ENCODE results near the gene CDH20. TPM values are rescaled to one million over a fixed set of nuclear protein-coding genes. Genes with fewer than 3 reads are reported as not detected.

The CDH20 gene
- total RNA-seq, 1 donor, result not detected

DNA sequence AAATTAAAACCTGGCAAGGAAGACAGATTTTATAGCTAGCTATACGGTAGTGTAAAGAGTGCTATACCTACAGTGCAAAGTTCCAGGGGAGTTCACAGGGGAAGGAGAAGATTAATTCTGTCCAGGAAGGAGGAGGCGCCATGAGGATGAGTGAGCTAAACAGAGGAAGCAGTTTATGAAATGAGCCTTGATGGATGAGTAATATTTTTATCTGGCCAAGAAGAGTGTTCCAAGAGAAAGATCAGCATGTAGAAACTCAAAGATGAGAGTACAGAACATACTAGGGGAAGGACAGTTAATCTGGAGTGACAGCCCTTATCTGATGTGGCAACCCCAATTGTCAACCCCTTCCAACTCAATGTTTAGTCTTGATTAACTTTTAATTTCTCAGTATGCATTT, 54.8 kb downstream of the CDH20 start:
- no peak for DNase-seq (ENCODE audit: insufficient read length, low spot score, missing footprints)

DNA sequence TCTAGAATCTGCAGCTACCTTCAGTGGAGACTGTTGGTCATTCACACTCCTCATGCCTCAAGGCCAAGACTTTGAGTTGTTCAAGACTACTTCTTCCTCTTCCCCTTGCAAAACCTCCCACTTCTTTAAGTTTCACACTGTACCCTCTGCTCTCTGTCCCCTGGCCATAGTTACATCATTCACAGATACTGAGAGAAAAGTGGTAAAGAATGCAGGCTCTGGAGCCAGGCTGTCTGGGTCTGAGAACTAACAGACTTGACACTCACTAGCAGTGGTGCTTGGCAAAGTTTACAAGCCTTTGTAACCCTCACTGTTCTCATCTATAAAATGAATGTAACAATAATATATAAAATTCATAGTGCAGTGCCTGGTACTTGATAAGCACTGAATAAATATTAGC, 61.8 kb downstream of the CDH20 start:
- DNase-seq (ENCODE audit: insufficient read length, low spot score, missing footprints), result no peak
- Histone ChIP-seq H3K4me3 (ENCODE audit: insufficient read depth, low read length) (no peak overlapping the region), H4K20me1 (ENCODE audit: insufficient read depth, low read length) (no peaks in the 10 kb centered on the region), H3K79me2 (ENCODE audit: insufficient read depth, low read length) (no peaks in the 10 kb centered on the region), H3K27me3 (ENCODE audit: insufficient read depth, low read length) (no peaks in the 10 kb centered on the region), H3K36me3 (ENCODE audit: insufficient read depth, low read length) (no peaks in the 10 kb centered on the region), H3K4me2 (ENCODE audit: insufficient read depth, low read length) (no peak overlapping the region), H3K4me1 (ENCODE audit: insufficient read depth, low read length) (peaks cover 16% of the 10 kb centered on the region), H3K9me3 (ENCODE audit: low read depth, low read length) (no peaks in the 10 kb centered on the region), H3K27ac (ENCODE audit: low read depth, low read length) (no peak overlapping the region), H2AFZ (ENCODE audit: low read length) (no peak overlapping the region)
- TF ChIP-seq, protein P1, sequence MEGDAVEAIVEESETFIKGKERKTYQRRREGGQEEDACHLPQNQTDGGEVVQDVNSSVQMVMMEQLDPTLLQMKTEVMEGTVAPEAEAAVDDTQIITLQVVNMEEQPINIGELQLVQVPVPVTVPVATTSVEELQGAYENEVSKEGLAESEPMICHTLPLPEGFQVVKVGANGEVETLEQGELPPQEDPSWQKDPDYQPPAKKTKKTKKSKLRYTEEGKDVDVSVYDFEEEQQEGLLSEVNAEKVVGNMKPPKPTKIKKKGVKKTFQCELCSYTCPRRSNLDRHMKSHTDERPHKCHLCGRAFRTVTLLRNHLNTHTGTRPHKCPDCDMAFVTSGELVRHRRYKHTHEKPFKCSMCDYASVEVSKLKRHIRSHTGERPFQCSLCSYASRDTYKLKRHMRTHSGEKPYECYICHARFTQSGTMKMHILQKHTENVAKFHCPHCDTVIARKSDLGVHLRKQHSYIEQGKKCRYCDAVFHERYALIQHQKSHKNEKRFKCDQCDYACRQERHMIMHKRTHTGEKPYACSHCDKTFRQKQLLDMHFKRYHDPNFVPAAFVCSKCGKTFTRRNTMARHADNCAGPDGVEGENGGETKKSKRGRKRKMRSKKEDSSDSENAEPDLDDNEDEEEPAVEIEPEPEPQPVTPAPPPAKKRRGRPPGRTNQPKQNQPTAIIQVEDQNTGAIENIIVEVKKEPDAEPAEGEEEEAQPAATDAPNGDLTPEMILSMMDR (IDR thresholded peaks at IDR 0.05; ENCODE audit: extremely low read depth, low read depth, low read length), result no peak

More for the DNA sequence above, 54.8 kb downstream of the CDH20 start:
- peaks cover 6% of the 10 kb centered on the region for H3K4me1 ChIP-seq (ENCODE audit: insufficient read depth, low read length)
- no peaks in the 10 kb centered on the region for H3K27me3 ChIP-seq (ENCODE audit: insufficient read depth, low read length)
- H2AFZ ChIP-seq (ENCODE audit: low read length), result no peak overlapping the region
- TF ChIP-seq, protein P1 (IDR thresholded peaks at IDR 0.05; ENCODE audit: extremely low read depth, low read depth, low read length), result no peak
- no peaks in the 10 kb centered on the region for H3K9me3 ChIP-seq (ENCODE audit: low read depth, low read length)
- no peak overlapping the region for H3K4me3 ChIP-seq (ENCODE audit: insufficient read depth, low read length)
- H3K27ac ChIP-seq (ENCODE audit: low read depth, low read length), result no peak overlapping the region
- H3K4me2 ChIP-seq (ENCODE audit: insufficient read depth, low read length), result no peak overlapping the region
- no peaks in the 10 kb centered on the region for H3K36me3 ChIP-seq (ENCODE audit: insufficient read depth, low read length)
- no peaks in the 10 kb centered on the region for H4K20me1 ChIP-seq (ENCODE audit: insufficient read depth, low read length)
- no peaks in the 10 kb centered on the region for H3K79me2 ChIP-seq (ENCODE audit: insufficient read depth, low read length)

DNA sequence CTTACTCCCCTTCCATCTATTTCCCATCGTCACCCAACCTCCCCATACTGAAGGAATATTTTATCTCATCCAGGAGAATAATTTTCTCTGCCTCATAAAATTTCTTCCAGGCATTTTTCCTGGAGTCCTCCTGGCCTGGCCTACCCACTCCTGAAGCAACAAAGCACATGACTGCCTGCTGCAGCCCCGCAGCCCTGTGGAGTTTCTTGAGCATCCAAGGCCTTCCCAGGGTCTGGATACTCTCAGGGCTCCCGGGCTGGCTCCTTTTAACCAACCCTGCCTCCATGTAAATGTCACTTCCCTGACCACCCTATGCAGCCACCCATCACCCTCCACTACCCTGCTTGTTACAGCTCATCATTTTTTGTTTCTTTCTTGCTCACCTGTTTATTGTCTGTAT, 64.0 kb downstream of the CDH20 start:
- H2AFZ ChIP-seq (ENCODE audit: low read length), result no peak overlapping the region
- no peak overlapping the region for H3K4me3 ChIP-seq (ENCODE audit: insufficient read depth, low read length)
- no peak overlapping the region for H3K27ac ChIP-seq (ENCODE audit: low read depth, low read length)
- no peaks in the 10 kb centered on the region for H3K79me2 ChIP-seq (ENCODE audit: insufficient read depth, low read length)
- H3K9me3 ChIP-seq (ENCODE audit: low read depth, low read length), result no peaks in the 10 kb centered on the region
- DNase-seq (ENCODE audit: insufficient read length, low spot score, missing footprints), result no peak
- no peaks in the 10 kb centered on the region for H3K27me3 ChIP-seq (ENCODE audit: insufficient read depth, low read length)
- H3K4me2 ChIP-seq (ENCODE audit: insufficient read depth, low read length), result no peak overlapping the region
- no peaks in the 10 kb centered on the region for H4K20me1 ChIP-seq (ENCODE audit: insufficient read depth, low read length)
- no peaks in the 10 kb centered on the region for H3K36me3 ChIP-seq (ENCODE audit: insufficient read depth, low read length)
- TF ChIP-seq, protein P1 (IDR thresholded peaks at IDR 0.05; ENCODE audit: extremely low read depth, low read depth, low read length), result no peak
- peaks cover 29% of the 10 kb centered on the region for H3K4me1 ChIP-seq (ENCODE audit: insufficient read depth, low read length)

DNA sequence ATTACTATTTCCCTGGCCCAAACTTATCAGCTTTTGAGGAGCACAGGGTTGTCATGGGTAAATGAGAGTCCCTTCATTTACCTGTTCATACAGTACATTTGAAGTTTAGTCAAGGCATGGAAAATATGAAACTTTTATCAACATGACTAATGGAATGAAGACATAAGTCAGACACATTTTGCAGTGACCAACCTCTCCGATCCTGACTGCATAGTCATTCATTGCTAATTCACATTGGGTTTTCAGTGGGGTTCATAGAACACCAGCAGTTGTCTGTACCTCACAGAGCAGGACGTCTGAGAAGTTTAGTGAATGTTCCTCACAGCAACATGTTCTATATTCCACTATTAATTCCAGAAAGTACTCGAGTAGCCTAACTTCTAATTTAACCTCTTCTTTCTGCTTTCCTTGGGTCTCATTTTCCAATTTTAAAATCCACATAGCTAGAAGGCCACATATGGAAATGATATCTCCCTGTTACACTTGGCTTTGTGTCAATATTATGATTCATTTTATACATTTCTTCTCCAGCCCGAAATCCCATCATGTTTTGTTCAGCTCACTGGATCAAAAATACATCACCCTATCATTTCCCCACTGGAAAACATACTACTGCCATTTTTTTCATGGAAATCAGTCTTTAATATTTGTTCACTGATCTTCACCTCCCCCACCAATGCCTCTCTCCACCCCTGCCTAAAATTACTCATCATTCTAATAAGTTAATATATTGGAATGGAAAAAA, 65.9 kb downstream of the CDH20 start:
- Histone ChIP-seq H3K27ac (ENCODE audit: low read depth, low read length) (peak overlapping the region; percentile 75), H3K79me2 (ENCODE audit: insufficient read depth, low read length) (no peaks in the 10 kb centered on the region), H3K9me3 (ENCODE audit: low read depth, low read length) (no peaks in the 10 kb centered on the region), H3K36me3 (ENCODE audit: insufficient read depth, low read length) (no peaks in the 10 kb centered on the region), H2AFZ (ENCODE audit: low read length) (peak overlapping the region; percentile 3), H3K27me3 (ENCODE audit: insufficient read depth, low read length) (no peaks in the 10 kb centered on the region), H3K4me3 (ENCODE audit: insufficient read depth, low read length) (no peak overlapping the region), H3K4me2 (ENCODE audit: insufficient read depth, low read length) (peak overlapping the region; percentile 27), H4K20me1 (ENCODE audit: insufficient read depth, low read length) (no peaks in the 10 kb centered on the region), H3K4me1 (ENCODE audit: insufficient read depth, low read length) (peaks cover 29% of the 10 kb centered on the region)
- TF ChIP-seq, protein P1 (IDR thresholded peaks at IDR 0.05; ENCODE audit: extremely low read depth, low read depth, low read length), result no peak
- peak; percentile 68 for DNase-seq (ENCODE audit: insufficient read length, low spot score, missing footprints)

Data from osteoblast (primary cell).